Activated CD8-positive, alpha-beta memory T cell treated with anti-CD3 and anti-CD28 coated beads for 4 hours (primary cell): ENCODE measurements around the gene HTR7.
"Not testable (repeated sequence)": the region's sequence is repeated elsewhere in the genome, so short reads cannot be mapped to it uniquely, and the experiment has no call there.

Experiments used
- DNase-seq, 2 donors: peaks; one replicate each; pipeline ENCODE4 v3.0.0-alpha.2; 2020; ENCODE audit warnings: low read depth in 2 of 2

Gene HTR7

GRCh38 chr10:90858461-90858968 lies 676 bp upstream of the HTR7 start:
- DNase-seq: no peak

- DNase-seq: no peak
Measured at GRCh38 chr10:90856964-90857634, 740 bp downstream of the HTR7 start.

- no peak for DNase-seq
Measured at GRCh38 chr10:90856261-90856660, 1.6 kb downstream of the HTR7 start.

- DNase-seq: no peak
Measured at GRCh38 chr10:90855126-90855525, 2.7 kb downstream of the HTR7 start.

GRCh38 chr10:90849956-90850749 lies 7.7 kb downstream of the HTR7 start:
- no peak for DNase-seq

GRCh38 chr10:90847436-90847835 lies 10.4 kb downstream of the HTR7 start:
- DNase-seq: no peak

- no peak for DNase-seq
Measured at GRCh38 chr10:90846746-90847145, 11.1 kb downstream of the HTR7 start.

GRCh38 chr10:90845726-90846125 lies 12.1 kb downstream of the HTR7 start:
- DNase-seq: no peak

GRCh38 chr10:90842725-90843124 lies 15.1 kb downstream of the HTR7 start:
- DNase-seq: no peak

- no peak for DNase-seq
Measured at GRCh38 chr10:90837486-90837885, 20.4 kb downstream of the HTR7 start.

- DNase-seq: no peak
Measured at GRCh38 chr10:90834326-90834725, 23.5 kb downstream of the HTR7 start.

- DNase-seq: no peak
Measured at GRCh38 chr10:90832111-90832510, 25.7 kb downstream of the HTR7 start.

GRCh38 chr10:90822508-90822907 lies 35.3 kb downstream of the HTR7 start:
- DNase-seq: no peak

- not testable (repeated sequence) for DNase-seq
Measured at GRCh38 chr10:90821864-90822263, 36.0 kb downstream of the HTR7 start.

- no peak for DNase-seq
Measured at GRCh38 chr10:90819911-90820310, 37.9 kb downstream of the HTR7 start.

GRCh38 chr10:90818736-90819135 lies 39.1 kb downstream of the HTR7 start:
- no peak for DNase-seq

GRCh38 chr10:90817128-90817889 lies 40.5 kb downstream of the HTR7 start:
- no peak for DNase-seq

- DNase-seq: no peak
Measured at GRCh38 chr10:90816466-90816865, 41.4 kb downstream of the HTR7 start.

- no peak for DNase-seq
Measured at GRCh38 chr10:90813594-90814365, 44.1 kb downstream of the HTR7 start.

GRCh38 chr10:90807106-90807505 lies 50.7 kb downstream of the HTR7 start:
- not testable (repeated sequence) for DNase-seq

GRCh38 chr10:90806677-90807076 lies 51.2 kb downstream of the HTR7 start:
- no peak for DNase-seq

GRCh38 chr10:90805206-90805605 lies 52.6 kb downstream of the HTR7 start:
- DNase-seq: no peak
